Nephron progenitor cell (in vitro differentiated cells): ENCODE results near the gene AMZ2.

ENCODE experiments used
- DNase-seq: peaks from one replicate; pipeline ENCODE4 v3.0.0; 2021
- H3K27ac Mint-ChIP-seq: 2 replicates; pipeline ENCODE4 v1.8.0; 2021; ENCODE audit warnings: mild to moderate bottlenecking, moderate library complexity, mixed read lengths
- H3K27me3 Mint-ChIP-seq: 2 replicates; pipeline ENCODE4 v1.8.0; 2021; ENCODE audit warnings: mild to moderate bottlenecking, low read depth, mixed read lengths; ENCODE audit not compliant: poor library complexity
- H3K36me3 Mint-ChIP-seq: 2 replicates; pipeline ENCODE4 v1.8.0; 2021; ENCODE audit warnings: low read depth, mixed read lengths
- H3K4me1 Mint-ChIP-seq: 2 replicates; pipeline ENCODE4 v1.8.0; 2021; ENCODE audit warnings: mixed read lengths
- H3K4me3 Mint-ChIP-seq: 2 replicates; pipeline ENCODE4 v1.8.0; 2021; ENCODE audit warnings: mild to moderate bottlenecking, moderate library complexity, mixed read lengths
- H3K9me3 Mint-ChIP-seq: 2 replicates; pipeline ENCODE4 v1.8.0; 2021; ENCODE audit warnings: mild to moderate bottlenecking, moderate library complexity, mixed read lengths
- CTCF ChIP-seq: fragments of 200-600 bp; sonication (generic); IDR thresholded peaks from 2 replicates; pipeline ENCODE4 v1.5.0; 2021; ENCODE audit warnings: antibody characterized with exemption

Gene AMZ2

DNA sequence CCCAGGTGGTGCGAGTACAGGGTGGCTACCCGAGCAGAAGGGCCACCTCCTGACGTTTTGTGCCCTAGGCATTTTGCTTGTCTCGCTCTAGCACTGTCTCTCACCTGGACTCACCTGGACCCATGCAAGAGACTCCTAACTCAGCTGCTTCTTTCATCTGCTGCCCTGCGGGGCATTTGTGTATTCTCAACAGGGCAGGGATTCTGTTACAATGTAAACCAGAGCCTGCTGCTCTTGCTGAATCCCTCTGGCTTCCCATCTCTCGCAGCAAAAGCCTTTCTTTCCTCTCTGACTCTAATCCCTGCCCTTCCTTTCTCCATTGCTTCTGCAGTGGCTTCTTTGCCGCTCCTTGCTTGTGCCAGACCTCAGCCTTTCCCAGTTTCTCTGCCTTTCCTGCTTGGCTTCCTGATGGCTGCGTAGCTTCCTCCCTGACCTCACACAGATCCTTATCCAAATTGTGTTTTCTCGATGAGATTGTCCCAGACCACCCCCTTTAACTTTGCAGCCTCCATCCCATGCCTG is 53.7 kb downstream of the AMZ2 start:
- Mint-ChIP-seq H3K9me3 (peaks cover 7% of the 10 kb centered on the region), H3K27me3 (peaks cover 8% of the 10 kb centered on the region), H3K27ac (peak overlapping the region; percentile 3), H3K4me1 (peaks cover 17% of the 10 kb centered on the region), H3K36me3 (peaks cover 5% of the 10 kb centered on the region), H3K4me3 (no peak overlapping the region)
- no peak for DNase-seq
- no peak for TF ChIP-seq CTCF

DNA sequence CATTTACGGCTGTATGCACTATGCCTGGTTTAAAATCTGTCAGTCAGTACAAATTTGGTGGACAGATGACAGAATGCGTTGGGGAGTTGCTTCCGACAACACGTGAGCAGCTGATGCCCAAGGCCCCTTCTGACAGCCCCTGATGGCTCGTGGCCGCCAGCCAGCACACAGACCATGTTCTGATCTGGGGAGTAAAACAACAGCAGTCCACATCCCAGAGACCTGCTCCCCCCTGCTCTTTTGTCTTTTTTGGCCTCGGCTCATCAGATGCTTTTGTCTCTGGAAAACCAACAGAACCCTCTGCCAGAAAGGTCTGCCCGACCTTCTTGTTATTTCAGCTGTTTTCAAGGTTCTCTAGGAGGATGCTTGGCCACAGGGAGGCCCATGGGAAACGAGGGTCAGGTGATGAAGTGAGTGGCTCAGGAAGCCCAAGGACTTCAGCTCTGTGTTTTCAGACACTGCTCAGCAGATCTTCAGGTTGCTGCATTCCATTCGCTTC is 54.3 kb downstream of the AMZ2 start:
- no peak overlapping the region for H3K4me3 Mint-ChIP-seq
- H3K9me3 Mint-ChIP-seq, result peaks cover 7% of the 10 kb centered on the region
- peaks cover 9% of the 10 kb centered on the region for H3K36me3 Mint-ChIP-seq
- peak overlapping the region; percentile 95 for H3K27ac Mint-ChIP-seq
- no peak for DNase-seq
- TF ChIP-seq CTCF, result no peak
- H3K27me3 Mint-ChIP-seq, result peaks cover 3% of the 10 kb centered on the region
- peaks cover 17% of the 10 kb centered on the region for H3K4me1 Mint-ChIP-seq

GRCh38 chr17:68302666-68303065 is 54.8 kb downstream of the AMZ2 start:
- peaks cover 3% of the 10 kb centered on the region for H3K27me3 Mint-ChIP-seq
- TF ChIP-seq CTCF, result no peak
- H3K4me3 Mint-ChIP-seq, result no peak overlapping the region
- no peak for DNase-seq
- peaks cover 14% of the 10 kb centered on the region for H3K36me3 Mint-ChIP-seq
- peaks cover 22% of the 10 kb centered on the region for H3K4me1 Mint-ChIP-seq
- peak overlapping the region; percentile 95 for H3K27ac Mint-ChIP-seq
- peaks cover 8% of the 10 kb centered on the region for H3K9me3 Mint-ChIP-seq

- Mint-ChIP-seq H3K27me3 (peaks cover 3% of the 10 kb centered on the region), H3K9me3 (peaks cover 16% of the 10 kb centered on the region), H3K4me1 (peaks cover 27% of the 10 kb centered on the region), H3K36me3 (peaks cover 17% of the 10 kb centered on the region), H3K4me3 (no peak overlapping the region), H3K27ac (no peak overlapping the region)
- no peak for DNase-seq
- TF ChIP-seq CTCF, result no peak
Observed at GRCh38 chr17:68304706-68305105, 56.9 kb downstream of the AMZ2 start.

DNA sequence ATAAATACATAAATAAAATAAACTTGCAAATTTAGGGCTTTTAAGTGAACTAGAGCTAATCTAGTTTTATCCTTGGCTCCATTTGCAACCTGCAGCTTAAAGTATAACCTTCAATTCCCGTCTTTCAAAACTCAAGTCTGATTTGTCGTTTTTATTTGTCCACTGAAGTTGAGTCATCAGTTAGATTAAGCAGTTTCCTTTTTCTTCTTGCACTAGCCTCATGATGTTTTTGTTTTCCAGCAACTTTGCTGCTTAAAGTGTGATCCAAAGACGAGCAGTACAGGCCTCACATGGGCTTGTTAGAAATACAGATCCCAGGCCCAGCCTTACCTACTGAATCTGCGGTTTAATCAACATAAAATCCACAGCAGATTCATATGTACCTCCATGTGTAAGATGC is 57.3 kb downstream of the AMZ2 start:
- peaks cover 27% of the 10 kb centered on the region for H3K4me1 Mint-ChIP-seq
- peaks cover 3% of the 10 kb centered on the region for H3K27me3 Mint-ChIP-seq
- peaks cover 16% of the 10 kb centered on the region for H3K9me3 Mint-ChIP-seq
- DNase-seq, result no peak
- H3K36me3 Mint-ChIP-seq, result peaks cover 17% of the 10 kb centered on the region
- TF ChIP-seq CTCF, result no peak
- peak overlapping the region; percentile 68 for H3K27ac Mint-ChIP-seq
- no peak overlapping the region for H3K4me3 Mint-ChIP-seq
